GM12865 (cell line): Measurements from ENCODE around the gene AIFM3.

Source experiments
- DNase-seq: peaks from one replicate; pipeline ENCODE4 v3.0.0; 2010; ENCODE audit warnings: low read depth
- H3K4me3 ChIP-seq: 2 replicates; pipeline ENCODE4 v1.5.1; 2011; ENCODE audit warnings: mild to moderate bottlenecking, low read depth, low read length, control low read depth
- CTCF ChIP-seq: IDR thresholded peaks from 2 replicates; pipeline ENCODE4 v1.5.1; 2011; ENCODE audit warnings: low read length, control low read depth, low read depth, inconsistent platforms; ENCODE audit not compliant: insufficient read depth; ENCODE audit errors: missing control alignments

The AIFM3 gene

GRCh38 chr22:21028277-21029251 is 61.5 kb downstream of the AIFM3 start:
- H3K4me3 ChIP-seq = no peak overlapping the region
- TF ChIP-seq CTCF = no peak
- DNase-seq = no peak

GRCh38 chr22:21029486-21030025 is 62.5 kb downstream of the AIFM3 start:
- no peak for DNase-seq
- no peak for TF ChIP-seq CTCF
- H3K4me3 ChIP-seq = no peak overlapping the region

GRCh38 chr22:21030032-21030431 is 63.0 kb downstream of the AIFM3 start:
- no peak for TF ChIP-seq CTCF
- no peak overlapping the region for H3K4me3 ChIP-seq
- DNase-seq = no peak
